HCT116 (cell line): ENCODE measurements around the gene CAGE1. TPM values are rescaled to one million over a fixed set of nuclear protein-coding genes. Genes with fewer than 3 reads are reported as not detected.

Source experiments
- ATAC-seq: fragments of 200-7000 bp; cut with Tn5 transposase; 2 replicates; pipeline ENCODE4 v1.9.1; 2020; ENCODE audit warnings: mild to moderate bottlenecking, moderate library complexity
- BruUV-seq: library from RNA; stranded (reverse); fragments of 400-500 nt; replicated peaks from 2 replicates; lab custom pipeline; 2021; lab: Mats Ljungman, UMichigan
- CTCF ChIA-PET: fragments of 300-600 bp; sonication (Branson Sonifier 250); formaldehyde crosslinking; loops from one replicate; lab custom pipeline; 2021; ENCODE audit warnings: antibody characterized with exemption; lab: Charles Lee
- POLR2A ChIA-PET: fragments of 300-600, 350-600 bp; sonication (Branson Sonifier 250); formaldehyde crosslinking; loops from one replicate; lab custom pipeline; 2021; ENCODE audit warnings: antibody characterized with exemption; lab: Charles Lee
- RAD21 ChIA-PET, 2 experiments: fragments of 300-600 bp; sonication (Branson Sonifier 250); formaldehyde crosslinking; loops; one replicate each; lab custom pipeline; 2023; ENCODE audit warnings: low total read pairs in 2 of 2; ENCODE audit not compliant: uncharacterized antibody in 2 of 2, unreplicated experiment in 2 of 2, low non-redundant PET in 1 of 2; lab: Charles Lee
- DNase-seq: peaks from one replicate; pipeline ENCODE4 v3.0.0-alpha.2; 2010; ENCODE audit warnings: low read depth, low spot score
- H2AFZ ChIP-seq: fragments of 200-600 bp; shearing (Covaris generic), sonication (generic); 2 replicates; pipeline ENCODE4 v1.6.1; 2017; ENCODE audit warnings: low read depth, mixed run types, mixed read lengths, antibody characterized with exemption, low read length; ENCODE audit not compliant: poor library complexity, severe bottlenecking
- H3K27ac ChIP-seq: 2 replicates; pipeline ENCODE4 v1.5.1; 2012; ENCODE audit warnings: low read depth, low read length
- H3K27me3 ChIP-seq: fragments of 200-600 bp; sonication (generic); 2 replicates; pipeline ENCODE4 v1.6.1; 2016; ENCODE audit warnings: mixed run types, low read length, mixed read lengths; ENCODE audit not compliant: insufficient read depth
- H3K36me3 ChIP-seq, 2 experiments: fragments of 200-500 bp in 1 of 2; fragments of 200-600 bp in 1 of 2; sonication (Bioruptor generic) in 1 of 2; sonication (generic) in 1 of 2; 2 replicates each; pipeline versions ENCODE4 v1.5.1 to v1.6.1; 2014 to 2016; ENCODE audit warnings: low read length in 2 of 2, inconsistent platforms in 1 of 2, mixed read lengths in 1 of 2, mixed run types in 1 of 2; ENCODE audit not compliant: insufficient read depth in 2 of 2, control insufficient read depth in 1 of 2
- H3K4me1 ChIP-seq, 2 experiments: fragments of 200-600 bp in 1 of 2; sonication (generic) in 1 of 2; 2 replicates each; pipeline versions ENCODE4 v1.5.1 to v1.6.1; 2012 to 2017; ENCODE audit warnings: low read length in 2 of 2, inconsistent platforms in 1 of 2, mild to moderate bottlenecking in 1 of 2, mixed read lengths in 1 of 2, mixed run types in 1 of 2, moderate library complexity in 1 of 2; ENCODE audit not compliant: insufficient read depth in 2 of 2, control insufficient read depth in 1 of 2
- H3K4me2 ChIP-seq: fragments of 200-600 bp; sonication (generic); 2 replicates; pipeline ENCODE4 v1.6.1; 2017; ENCODE audit warnings: mixed run types, low read length, mixed read lengths
- H3K4me3 ChIP-seq, 2 experiments: fragments of 200-600 bp in 1 of 2; sonication (generic) in 1 of 2; replicated peaks in 1 of 2; 2 replicates each; pipeline ENCODE4 v1.5.1; 2011 to 2016; ENCODE audit warnings: low read length in 2 of 2, control low read depth in 1 of 2, low read depth in 1 of 2, mild to moderate bottlenecking in 1 of 2, mixed read lengths in 1 of 2, mixed run types in 1 of 2
- H3K79me2 ChIP-seq: fragments of 200-600 bp; sonication (generic); 2 replicates; pipeline ENCODE4 v1.6.1; 2017; ENCODE audit warnings: mild to moderate bottlenecking, mixed run types, low read length, moderate library complexity, mixed read lengths; ENCODE audit not compliant: insufficient read depth
- H3K9ac ChIP-seq: fragments of 200-600 bp; sonication (generic); 2 replicates; pipeline ENCODE4 v1.6.1; 2016; ENCODE audit warnings: low read length, mixed read lengths
- H3K9me2 ChIP-seq: fragments of 200-600 bp; sonication (generic), shearing (Covaris generic); 2 replicates; pipeline ENCODE4 v1.6.1; 2017; ENCODE audit warnings: mixed run types, mild to moderate bottlenecking, moderate library complexity; ENCODE audit not compliant: insufficient read depth
- H3K9me3 ChIP-seq, 2 experiments: fragments of 200-500 bp in 1 of 2; fragments of 200-600 bp in 1 of 2; sonication (Bioruptor generic) in 1 of 2; sonication (generic) in 1 of 2; 2 replicates each; pipeline ENCODE4 v1.6.1; 2014 to 2017; ENCODE audit warnings: low read length in 2 of 2, mixed read lengths in 2 of 2, inconsistent platforms in 1 of 2, low read depth in 1 of 2, mild to moderate bottlenecking in 1 of 2, mixed run types in 1 of 2, moderate library complexity in 1 of 2; ENCODE audit not compliant: control insufficient read depth in 1 of 2, insufficient read depth in 1 of 2
- H4K20me1 ChIP-seq: fragments of 200-600 bp; sonication (generic), shearing (Covaris generic); 2 replicates; pipeline ENCODE4 v1.6.1; 2017; ENCODE audit warnings: mixed run types, mild to moderate bottlenecking, moderate library complexity; ENCODE audit not compliant: insufficient read depth
- ATF3 ChIP-seq: IDR thresholded peaks from 2 replicates; pipeline ENCODE4 v1.6.1; 2012
- CEBPB ChIP-seq: IDR thresholded peaks from 2 replicates; pipeline ENCODE4 v1.6.1; 2012; ENCODE audit warnings: low read depth
- EZH2phosphoT487 ChIP-seq: fragments of 200-600 bp; IDR thresholded peaks from 2 replicates; pipeline ENCODE4 v1.6.1; 2018; ENCODE audit warnings: antibody characterized with exemption, borderline replicate concordance
- POLR2A ChIP-seq: IDR thresholded peaks from 2 replicates; pipeline ENCODE4 v1.7.0; 2011; ENCODE audit warnings: borderline replicate concordance; ENCODE audit not compliant: insufficient read depth, insufficient read length; ENCODE audit errors: extremely low read depth
- RAD21 ChIP-seq: IDR thresholded peaks from 2 replicates; pipeline ENCODE4 v1.6.1; 2012; ENCODE audit warnings: low read depth, mild to moderate bottlenecking
- SRF ChIP-seq: IDR thresholded peaks from 2 replicates; pipeline ENCODE4 v1.6.1; 2012; ENCODE audit warnings: low read depth
- TCF7L2 ChIP-seq: IDR thresholded peaks from 2 replicates; pipeline ENCODE4 v1.7.0; 2011; ENCODE audit warnings: borderline replicate concordance, inconsistent platforms; ENCODE audit not compliant: insufficient read depth, insufficient read length; ENCODE audit errors: extremely low read depth
- YY1 ChIP-seq: IDR thresholded peaks from 2 replicates; pipeline ENCODE4 v1.6.1; 2011; ENCODE audit warnings: low read length, low read depth, moderate library complexity, mild to moderate bottlenecking; ENCODE audit not compliant: insufficient replicate concordance; ENCODE audit errors: extremely low read depth
- ZFX ChIP-seq: fragments of 450-650 bp; IDR thresholded peaks from 2 replicates; pipeline ENCODE4 v1.6.1; 2017
- intact Hi-C: fragments of 100-400 bp; cut with micrococcal nuclease; formaldehyde crosslinking; loops from 2 replicates; pipeline ENCODE4 v1.10.0; 2022
- total RNA-seq: library from RNA; stranded (reverse); gene quantifications from one replicate; pipeline ENCODE4 v1.2.1, GENCODE V29; 2021; ENCODE audit not compliant: unreplicated experiment

The CAGE1 gene
- total RNA-seq, 1 experiment from 2014 or later: 0.20 TPM

GRCh38 chr6:7335519-7335918 lies 54.0 kb downstream of the CAGE1 start:
- Histone ChIP-seq H4K20me1 (no peaks in the 10 kb centered on the region), H3K79me2 (no peaks in the 10 kb centered on the region), H3K27ac (no peak overlapping the region), H3K9ac (no peak overlapping the region), H3K4me3 (no peak overlapping the region), H3K36me3 (no peaks in the 10 kb centered on the region), H2AFZ (no peak overlapping the region), H3K9me3 (no peaks in the 10 kb centered on the region), H3K4me2 (no peak overlapping the region), H3K4me1 (no peaks in the 10 kb centered on the region), H3K9me2 (no peaks in the 10 kb centered on the region), H3K27me3 (no peaks in the 10 kb centered on the region)
- CTCF ChIA-PET: no interaction called here
- DNase-seq: no peak
- BruUV-seq: no TSS peak
- POLR2A ChIA-PET: no interaction called here
- ATAC-seq: no peak
- intact Hi-C loops: no loop called here
- TF ChIP-seq POLR2A (no peak), SRF (no peak), CEBPB (no peak), EZH2phosphoT487 (no peak)
- RAD21 ChIA-PET: no interaction called here

GRCh38 chr6:7334685-7335084 lies 54.9 kb downstream of the CAGE1 start:
- intact Hi-C loops: no loop called here
- no peak overlapping the region for H3K9ac ChIP-seq
- ChIA-PET RAD21 (no interaction called here), POLR2A (no interaction called here), CTCF (no interaction called here)
- no peaks in the 10 kb centered on the region for H3K4me1 ChIP-seq
- DNase-seq (no peak), ATAC-seq (no peak)
- no peaks in the 10 kb centered on the region for H4K20me1 ChIP-seq
- H3K36me3 ChIP-seq: no peaks in the 10 kb centered on the region
- no peak overlapping the region for H3K4me3 ChIP-seq
- no peaks in the 10 kb centered on the region for H3K27me3 ChIP-seq
- H2AFZ ChIP-seq: no peak overlapping the region
- no peak overlapping the region for H3K27ac ChIP-seq
- no peaks in the 10 kb centered on the region for H3K79me2 ChIP-seq
- BruUV-seq: no TSS peak
- H3K9me2 ChIP-seq: no peaks in the 10 kb centered on the region
- H3K9me3 ChIP-seq: no peaks in the 10 kb centered on the region
- H3K4me2 ChIP-seq: no peak overlapping the region
- no peak for TF ChIP-seq ZFX
- TF ChIP-seq SRF: no peak
- TF ChIP-seq RAD21: no peak
- no peak for TF ChIP-seq EZH2phosphoT487
- TF ChIP-seq CEBPB: no peak
- no peak for TF ChIP-seq YY1
- TF ChIP-seq TCF7L2: no peak
- no peak for TF ChIP-seq ATF3
